Stimulated activated naive CD4-positive, alpha-beta T cell (primary cell): ENCODE results near the gene MPP1.

Experiments used
- DNase-seq, 6 experiments: peaks; one replicate each; lab custom pipeline; 2025; lab: John Stamatoyannopoulos, UW

MPP1 gene

DNA sequence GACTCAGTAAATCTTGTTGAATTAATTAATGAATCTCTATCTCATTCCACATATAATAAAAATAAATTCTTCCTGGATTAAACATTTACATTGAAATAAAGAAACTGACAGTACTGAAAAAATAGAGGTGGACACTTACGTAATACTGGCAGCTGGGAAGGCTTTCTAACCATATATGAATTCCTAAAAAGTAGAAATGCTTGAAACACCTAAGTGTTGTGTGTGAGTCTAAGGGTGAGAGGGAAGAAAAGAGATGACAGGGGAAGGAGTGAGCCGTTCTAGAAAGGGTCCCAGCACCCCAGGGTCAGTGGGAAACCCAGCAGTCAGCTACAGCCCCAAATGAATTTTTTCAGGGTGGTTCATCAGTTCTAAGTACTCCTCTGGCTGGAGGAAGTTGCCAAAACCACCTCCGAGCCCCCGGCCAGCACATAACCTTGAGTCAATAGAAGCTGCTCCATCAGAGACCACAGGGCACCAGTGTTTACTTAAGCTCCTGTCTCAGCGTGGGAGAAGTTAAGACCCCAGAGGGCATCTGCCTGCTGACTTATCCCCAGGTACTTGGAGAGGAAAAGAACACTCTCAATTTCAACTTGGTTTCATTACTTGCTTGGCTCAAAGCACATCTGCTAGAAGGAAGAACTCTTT lies 72.7 kb downstream of the MPP1 start:
- DNase-seq = no peak

DNA sequence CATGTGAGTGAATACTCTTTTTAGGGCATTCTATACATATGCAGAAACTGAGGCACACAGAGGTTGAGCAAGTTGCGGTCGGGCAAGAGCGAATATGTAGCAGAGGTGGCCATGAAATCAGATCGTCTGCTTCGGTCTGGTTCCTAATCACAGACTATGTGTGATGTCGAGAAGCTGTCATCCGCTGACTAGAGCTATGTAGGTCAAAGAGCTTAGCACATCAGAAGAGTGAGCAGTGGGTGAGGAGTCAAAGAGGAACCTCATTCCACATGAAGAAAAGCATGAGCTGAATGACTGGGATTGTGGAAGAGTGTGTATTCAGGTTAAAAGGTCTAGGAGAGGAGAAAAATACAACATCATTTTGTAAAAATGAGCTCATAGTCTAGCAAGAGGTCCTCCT lies 73.4 kb downstream of the MPP1 start:
- DNase-seq = no peak

DNA sequence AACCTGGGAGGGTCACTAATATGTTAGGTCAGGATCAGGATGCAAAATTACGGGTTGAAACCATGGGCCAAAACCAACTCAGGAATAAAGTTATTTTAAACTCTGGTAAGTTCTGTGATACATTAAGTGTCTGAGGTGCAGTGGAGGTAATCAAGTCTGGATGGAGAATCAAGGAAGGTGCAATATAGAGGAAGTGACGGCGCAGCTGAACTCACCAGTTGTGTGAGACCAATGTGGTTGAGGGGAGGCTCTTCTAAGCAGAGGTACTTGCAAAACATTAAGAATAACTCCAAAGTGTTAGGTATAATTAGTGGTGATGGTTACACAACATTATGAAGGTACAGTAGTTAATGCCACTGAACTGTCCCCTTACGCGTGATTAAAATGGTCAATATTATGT lies 74.1 kb downstream of the MPP1 start:
- DNase-seq = no peak

DNA sequence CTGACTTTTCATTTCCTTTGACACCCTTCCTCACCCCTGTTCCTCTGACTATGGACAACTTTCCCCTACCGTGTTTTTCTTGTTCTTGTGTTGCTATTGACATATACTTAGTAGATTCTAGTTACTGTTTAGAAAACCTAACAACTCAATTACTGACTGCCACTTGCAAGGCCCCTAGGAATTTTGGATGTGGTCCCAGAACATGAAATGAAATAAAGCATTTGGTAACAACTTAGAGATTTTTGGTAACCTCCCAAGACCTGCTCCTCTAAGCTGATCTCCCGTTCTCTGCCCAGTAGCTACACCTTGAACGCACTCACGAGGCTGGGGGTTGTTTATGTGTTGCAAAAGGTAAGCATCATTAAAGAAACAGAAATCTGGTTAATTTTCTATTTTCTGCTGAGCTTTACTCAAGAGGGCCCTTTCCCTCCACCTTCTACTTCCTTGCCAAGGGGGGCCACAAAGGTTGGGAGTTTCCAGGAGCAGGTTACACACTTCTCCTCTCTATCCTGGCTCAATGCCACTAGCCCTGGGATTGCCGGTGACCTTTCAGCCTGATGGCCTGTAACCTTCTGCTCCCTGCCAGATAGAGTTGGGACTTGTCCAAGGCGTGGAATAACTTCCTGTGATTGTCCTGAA lies 74.9 kb downstream of the MPP1 start:
- no peak for DNase-seq

DNA sequence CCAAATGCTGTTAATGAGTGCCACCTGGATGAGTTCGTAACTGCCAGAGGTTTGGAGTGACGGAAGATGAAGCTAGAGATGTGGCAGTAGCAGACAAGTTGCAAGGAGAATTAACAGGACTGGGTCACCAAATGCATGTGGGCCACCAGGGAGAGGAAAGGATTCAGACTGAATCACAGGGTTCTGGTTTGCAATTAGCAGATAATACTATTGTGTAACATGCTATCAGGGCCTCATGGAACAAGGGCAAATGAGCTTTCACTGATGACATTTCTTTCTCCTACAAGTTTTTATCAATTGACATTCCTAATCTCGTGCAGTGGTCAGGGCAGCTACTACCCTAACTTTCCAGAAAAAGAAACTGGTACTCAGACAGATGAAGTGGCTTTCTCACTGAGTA lies 75.8 kb downstream of the MPP1 start:
- DNase-seq = no peak
